K562 (cell line): ENCODE results near the gene LRRC75A. TPM values are rescaled to one million over a fixed set of nuclear protein-coding genes. Genes with fewer than 3 reads are reported as not detected.

Experiments used
- ATF7 ChIP-seq: fragments of 450-650 bp; IDR thresholded peaks from 2 replicates; pipeline ENCODE4 v1.7.1; 2014; ENCODE audit warnings: mild to moderate bottlenecking, moderate library complexity
- BHLHE40 ChIP-seq: IDR thresholded peaks from 2 replicates; pipeline ENCODE4 v1.6.1; 2011; ENCODE audit warnings: low read length, improper control_type of control experiment
- CXXC5 ChIP-seq: fragments of 250-450 bp; sonication (Bioruptor Pico); IDR thresholded peaks from 2 replicates; pipeline ENCODE4 v1.8.0; 2022; ENCODE audit warnings: inconsistent platforms, mild to moderate bottlenecking, moderate library complexity
- HMBOX1 ChIP-seq: sonication (generic); IDR thresholded peaks from 2 replicates; pipeline ENCODE4 v1.6.1; 2016
- HMGXB4 ChIP-seq: sonication (generic); formaldehyde crosslinking; IDR thresholded peaks from 2 replicates; pipeline ENCODE4 v1.8.1; 2023; ENCODE audit warnings: mild to moderate bottlenecking, missing genetic modification reagents
- MEIS2 ChIP-seq: fragments of 450-650 bp; IDR thresholded peaks from 2 replicates; pipeline ENCODE4 v1.6.1; 2014; ENCODE audit warnings: mild to moderate bottlenecking; ENCODE audit not compliant: partially characterized antibody
- MYNN ChIP-seq, 2 experiments: sonication (generic); formaldehyde crosslinking in 1 of 2; IDR thresholded peaks; 2 replicates each; pipeline versions ENCODE4 v1.5.0 to v1.6.1; 2016 to 2020; ENCODE audit warnings: antibody characterized with exemption in 1 of 2, missing genetic modification reagents in 1 of 2
- SMAD4 ChIP-seq: fragments of 250-450 bp; sonication (Bioruptor Pico); conservative IDR thresholded peaks from 2 replicates; pipeline ENCODE4 v1.8.0; 2021; ENCODE audit warnings: inconsistent platforms, mild to moderate bottlenecking, moderate library complexity
- XRCC4 ChIP-seq: IDR thresholded peaks from one replicate; pipeline ENCODE4 v1.6.1; 2011; ENCODE audit not compliant: insufficient read depth, insufficient read length; ENCODE audit errors: extremely low read depth
- ZNF592 ChIP-seq: fragments of 450-650 bp; IDR thresholded peaks from 2 replicates; pipeline ENCODE4 v1.6.1; 2017; ENCODE audit warnings: antibody characterized with exemption, mild to moderate bottlenecking
- polyA plus RNA-seq, 8 experiments: library from polyadenylated mRNA; depleted of rRNA in 4 of 8; stranded (reverse) in 5 of 8; unstranded in 3 of 8; fragments of >200 nt; fragmentation: Nextera tagmentation in 2 of 8; fragmentation: Illumina TruSeq in 1 of 8; extraction: Ambion mirVana in 2 of 8; extraction: Trizol in 1 of 8; gene quantifications; 2 replicates each; pipeline versions ENCODE4 v1.2.1 to v1.2.3, GENCODE V29; 2011 to 2014; ENCODE audit warnings: inconsistent platforms in 1 of 8, missing spikeins in 1 of 8
- total RNA-seq, 7 experiments: library from RNA; depleted of rRNA in 6 of 7; stranded (reverse); fragments of >200 nt in 6 of 7; fragmentation: Illumina TruSeq in 2 of 7; extraction: Trizol in 2 of 7; gene quantifications; 2 replicates each; pipeline versions ENCODE4 v1.2.1 to v1.2.3, GENCODE V29; 2011 to 2021; ENCODE audit warnings: low replicate concordance in 1 of 7

The LRRC75A gene
- total and polyA plus RNA-seq, 9 of the 15 experiments (the other 6 are each of a cell fraction or from before 2014, with no cell fraction given): 0.04 to 0.34 (median 0.08) TPM; not detected in 5

GRCh38 chr17:16419074-16419928 is 72.7 kb downstream of the LRRC75A start (continued):
- TF ChIP-seq CXXC5 (peak; percentile 54; the same call in 1 of the 2 replicates), MEIS2 (peak; percentile 20), ZNF592 (0 out of 2 replicates have a peak, but pooled peaks have one; percentile 36), BHLHE40 (peak; percentile 89), HMBOX1 (peak; percentile 60; the same call in 1 of the 2 replicates), HMGXB4 (CRISPR knock-in tag) (no peak), ATF7 (peak; percentile 71), MYNN (IDR thresholded peaks at IDR 0.05) (peak; percentile 50; the same call in 1 of the 2 replicates), MYNN (CRISPR knock-in tag; IDR thresholded peaks at IDR 0.05) (no peak), XRCC4 (no peak), SMAD4 (peak; percentile 59; the same call in 1 of the 2 replicates)
